ENCODE results near the gene C22orf42.
"Not testable (repeated sequence)": the region's sequence is repeated elsewhere in the genome, so short reads cannot be mapped to it uniquely, and the experiment has no call there.

DNA sequence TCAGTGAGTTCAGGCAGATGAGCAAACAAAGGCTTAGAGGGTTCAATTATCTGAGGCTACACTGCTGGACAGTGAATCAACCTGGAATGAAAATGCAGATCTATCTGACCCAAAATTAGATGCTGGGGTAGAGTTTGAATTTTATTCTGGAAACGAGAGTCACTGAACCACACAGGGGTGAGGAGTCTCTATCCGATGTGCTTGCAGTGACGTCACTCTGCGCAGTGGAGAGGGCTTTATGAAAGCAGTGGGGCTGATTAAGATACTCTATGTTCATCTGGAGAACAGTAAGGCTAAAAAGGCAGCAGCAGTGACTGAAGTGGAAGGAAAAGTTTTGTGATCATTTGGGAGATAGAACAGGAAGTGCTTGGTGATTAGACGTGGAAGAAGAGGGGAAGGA, 1.3 kb upstream of the C22orf42 start:
- TF ChIP-seq, protein P1, sequence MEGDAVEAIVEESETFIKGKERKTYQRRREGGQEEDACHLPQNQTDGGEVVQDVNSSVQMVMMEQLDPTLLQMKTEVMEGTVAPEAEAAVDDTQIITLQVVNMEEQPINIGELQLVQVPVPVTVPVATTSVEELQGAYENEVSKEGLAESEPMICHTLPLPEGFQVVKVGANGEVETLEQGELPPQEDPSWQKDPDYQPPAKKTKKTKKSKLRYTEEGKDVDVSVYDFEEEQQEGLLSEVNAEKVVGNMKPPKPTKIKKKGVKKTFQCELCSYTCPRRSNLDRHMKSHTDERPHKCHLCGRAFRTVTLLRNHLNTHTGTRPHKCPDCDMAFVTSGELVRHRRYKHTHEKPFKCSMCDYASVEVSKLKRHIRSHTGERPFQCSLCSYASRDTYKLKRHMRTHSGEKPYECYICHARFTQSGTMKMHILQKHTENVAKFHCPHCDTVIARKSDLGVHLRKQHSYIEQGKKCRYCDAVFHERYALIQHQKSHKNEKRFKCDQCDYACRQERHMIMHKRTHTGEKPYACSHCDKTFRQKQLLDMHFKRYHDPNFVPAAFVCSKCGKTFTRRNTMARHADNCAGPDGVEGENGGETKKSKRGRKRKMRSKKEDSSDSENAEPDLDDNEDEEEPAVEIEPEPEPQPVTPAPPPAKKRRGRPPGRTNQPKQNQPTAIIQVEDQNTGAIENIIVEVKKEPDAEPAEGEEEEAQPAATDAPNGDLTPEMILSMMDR (IDR thresholded peaks at IDR 0.05; ENCODE audit: low read length): not testable (repeated sequence)
- TF ChIP-seq EZH2 (IDR thresholded peaks at IDR 0.05; ENCODE audit: borderline replicate concordance, low read length): not testable (repeated sequence)
